HG02588 (cell line): ENCODE results near the gene MYO5A.
"Not testable (repeated sequence)": the region's sequence is repeated elsewhere in the genome, so short reads cannot be mapped to it uniquely, and the experiment has no call there.

Source experiments
- ATAC-seq: cut with Tn5 transposase; IDR thresholded peaks from one replicate; pipeline ENCODE4 v1.9.1; 2021; ENCODE audit warnings: mild to moderate bottlenecking, moderate library complexity; ENCODE audit not compliant: unreplicated experiment

The MYO5A gene

GRCh38 chr15:52424856-52425431, 103.7 kb downstream of the MYO5A start:
- no peak for ATAC-seq

GRCh38 chr15:52423852-52424251, 104.8 kb downstream of the MYO5A start:
- ATAC-seq: no peak

GRCh38 chr15:52422001-52422400, 106.7 kb downstream of the MYO5A start:
- ATAC-seq: no peak

- no peak for ATAC-seq
Observed at GRCh38 chr15:52421029-52421428, 107.7 kb downstream of the MYO5A start.

- no peak for ATAC-seq
Observed at GRCh38 chr15:52419494-52419893, 109.2 kb downstream of the MYO5A start.

- no peak for ATAC-seq
Observed at GRCh38 chr15:52417957-52418356, 110.7 kb downstream of the MYO5A start.

GRCh38 chr15:52417521-52417920, 111.2 kb downstream of the MYO5A start:
- no peak for ATAC-seq

- not testable (repeated sequence) for ATAC-seq
Observed at GRCh38 chr15:52416566-52416965, 112.1 kb downstream of the MYO5A start.

GRCh38 chr15:52415628-52416027, 113.1 kb downstream of the MYO5A start:
- ATAC-seq: no peak

GRCh38 chr15:52414936-52415335, 113.7 kb downstream of the MYO5A start:
- no peak for ATAC-seq

- no peak for ATAC-seq
Observed at GRCh38 chr15:52408823-52409222, 119.9 kb downstream of the MYO5A start.

- no peak for ATAC-seq
Observed at GRCh38 chr15:52407374-52407773, 121.3 kb downstream of the MYO5A start.

GRCh38 chr15:52406601-52407000, 122.1 kb downstream of the MYO5A start:
- ATAC-seq: no peak

GRCh38 chr15:52405856-52406255, 122.8 kb downstream of the MYO5A start:
- ATAC-seq: no peak

- no peak for ATAC-seq
Observed at GRCh38 chr15:52397118-52397517, 131.6 kb downstream of the MYO5A start.

GRCh38 chr15:52394118-52394517, 134.6 kb downstream of the MYO5A start:
- no peak for ATAC-seq

- no peak for ATAC-seq
Observed at GRCh38 chr15:52392008-52392687, 136.5 kb downstream of the MYO5A start.

- no peak for ATAC-seq
Observed at GRCh38 chr15:52391069-52391468, 137.6 kb downstream of the MYO5A start.

- no peak for ATAC-seq
Observed at GRCh38 chr15:52385670-52386069, 143.0 kb downstream of the MYO5A start.

- ATAC-seq: peak; percentile 40
Observed at GRCh38 chr15:52383100-52383588, 145.5 kb downstream of the MYO5A start.

- peak; percentile 8 for ATAC-seq
Observed at GRCh38 chr15:52382647-52383046, 146.0 kb downstream of the MYO5A start.

GRCh38 chr15:52379395-52380106, 149.1 kb downstream of the MYO5A start:
- peak; percentile 64 for ATAC-seq
